Activated CD4-positive, CD25-positive, alpha-beta regulatory T cell treated with anti-CD3 and anti-CD28 coated beads, Interleukin-2, amount 50 U/mL, for 72 hours (primary cell): ENCODE measurements around the gene POMT2.
"Not testable (repeated sequence)": the region's sequence is repeated elsewhere in the genome, so short reads cannot be mapped to it uniquely, and the experiment has no call there.

Experiments
- DNase-seq: peaks from one replicate; pipeline ENCODE4 v3.0.0; 2021

The POMT2 gene

GRCh38 chr14:77290705-77291104 lies 30.0 kb downstream of the POMT2 start:
- DNase-seq, result no peak

DNA sequence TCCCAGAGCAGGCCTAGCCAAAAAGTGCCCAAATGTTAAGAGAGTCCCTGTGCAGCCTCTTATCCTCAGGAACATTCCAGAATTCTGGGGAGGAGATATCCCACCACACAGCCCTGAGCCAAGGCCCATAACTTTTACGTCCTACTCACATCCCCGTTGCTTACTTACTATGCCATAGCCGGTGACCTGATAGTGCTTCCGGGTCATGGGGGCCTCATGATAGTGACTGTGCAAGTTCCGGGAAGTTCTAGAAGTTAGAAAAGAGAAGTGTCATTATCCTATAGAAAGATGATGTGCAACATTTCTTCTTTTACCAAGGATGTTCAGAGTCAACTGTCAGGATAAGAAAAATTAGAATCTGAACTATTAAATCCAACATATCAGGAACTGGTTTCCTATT lies 34.1 kb downstream of the POMT2 start:
- DNase-seq, result no peak

DNA sequence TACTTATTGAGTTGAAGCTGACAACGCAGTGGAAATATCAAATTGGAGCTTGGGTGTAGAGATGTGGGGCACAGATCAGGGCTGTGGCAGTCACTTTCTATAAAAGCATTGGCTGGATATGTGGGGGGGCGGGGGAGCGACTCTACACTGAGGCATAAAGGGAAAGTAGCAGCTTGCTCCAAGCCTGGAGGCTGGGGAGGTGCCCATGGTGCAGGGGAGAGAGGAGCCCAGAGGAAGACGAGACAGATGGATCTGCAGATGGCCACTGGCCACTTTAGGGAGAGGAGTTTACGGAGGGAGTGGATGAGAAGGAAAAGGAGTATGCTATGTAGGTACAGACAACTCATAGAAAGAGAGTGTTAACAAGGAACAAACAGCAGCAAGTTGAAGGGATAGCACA lies 36.2 kb downstream of the POMT2 start:
- no peak for DNase-seq

DNA sequence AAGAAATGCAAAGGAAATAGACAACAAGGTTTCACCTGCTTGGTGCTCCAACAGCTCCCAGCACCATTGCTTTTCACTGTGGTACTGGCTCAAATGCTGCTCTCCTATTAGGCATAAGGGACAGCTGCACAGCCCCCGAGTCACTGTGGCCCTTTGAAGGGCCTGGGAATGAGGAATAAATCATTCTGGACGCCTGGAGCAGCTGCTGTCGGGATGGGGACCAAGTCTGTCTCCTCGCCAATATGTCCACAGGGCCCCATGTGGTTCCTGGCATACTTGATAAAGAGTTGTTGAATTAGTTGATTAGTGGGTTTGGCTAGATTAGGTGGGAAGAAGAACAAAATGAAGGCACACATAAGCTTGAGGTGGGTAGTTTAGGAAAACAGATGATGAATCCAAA lies 36.6 kb downstream of the POMT2 start:
- no peak for DNase-seq

DNA sequence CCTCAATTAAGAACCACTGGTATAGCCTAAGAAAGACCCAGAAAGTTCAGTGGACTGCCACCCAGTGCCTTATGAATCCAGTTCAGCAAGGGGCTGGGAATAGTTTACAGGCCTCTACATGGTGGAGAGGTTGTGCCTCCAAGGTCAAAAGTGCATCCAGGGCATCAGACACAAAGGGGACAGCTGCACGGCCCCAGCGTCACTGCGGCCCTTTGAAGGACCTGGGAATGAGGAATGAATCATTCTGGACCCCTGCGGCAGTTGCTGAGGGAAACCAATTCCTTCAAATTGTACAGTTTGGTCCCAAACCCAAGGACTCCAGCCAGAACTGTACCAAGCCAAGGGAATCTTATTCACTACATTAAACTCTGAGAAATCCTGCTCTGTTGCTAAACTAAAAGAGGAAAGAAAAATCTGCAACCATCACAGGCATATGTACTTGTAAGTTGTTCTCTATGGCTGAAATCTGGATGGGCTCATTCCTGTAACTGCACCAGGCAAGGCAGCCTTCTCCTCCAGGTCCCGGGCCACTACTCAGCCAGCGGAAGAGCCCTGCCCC lies 38.8 kb downstream of the POMT2 start:
- no peak for DNase-seq

GRCh38 chr14:77280921-77281320 lies 39.8 kb downstream of the POMT2 start:
- DNase-seq, result not testable (repeated sequence)

DNA sequence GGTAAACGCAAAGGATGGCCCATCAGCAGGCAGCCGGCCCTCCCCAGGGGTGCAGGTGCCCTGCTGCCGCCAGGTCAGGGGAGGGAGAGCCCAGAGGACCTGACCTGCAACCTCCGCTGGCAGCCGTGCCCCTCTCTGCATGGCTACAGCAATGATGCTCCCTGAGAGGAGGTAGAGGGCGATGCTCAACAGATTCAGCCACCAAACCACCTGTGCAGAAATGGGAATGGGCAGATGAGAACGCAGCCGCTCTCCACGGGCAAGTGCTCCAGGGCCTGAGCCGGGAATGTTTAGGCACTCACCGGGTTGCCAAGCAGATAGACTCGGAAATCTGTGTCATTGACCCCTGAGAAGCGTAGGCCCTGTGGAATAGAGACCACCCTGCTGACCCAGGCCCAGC lies 41.0 kb downstream of the POMT2 start:
- no peak for DNase-seq

GRCh38 chr14:77278461-77279230 lies 42.0 kb downstream of the POMT2 start:
- DNase-seq, result no peak

DNA sequence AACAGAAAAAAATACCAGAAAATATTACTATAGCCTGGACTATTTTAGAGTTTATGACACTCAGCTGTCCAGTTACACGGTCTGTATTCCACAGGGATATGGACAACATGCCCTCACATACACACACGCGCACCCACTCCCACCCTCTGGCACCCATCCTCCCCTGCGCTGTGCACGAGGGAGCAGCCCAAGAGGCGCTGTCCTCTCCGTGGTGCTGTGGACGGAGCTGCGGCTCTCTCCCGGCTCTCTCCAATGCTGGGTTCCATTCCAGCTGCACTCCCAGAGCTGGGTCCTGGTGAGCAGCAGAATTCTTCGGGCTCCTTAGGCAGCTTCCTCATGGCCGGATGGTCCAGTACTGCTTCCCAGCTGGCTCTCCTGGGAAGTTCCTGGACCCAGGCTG lies 43.7 kb downstream of the POMT2 start:
- DNase-seq, result no peak

- no peak for DNase-seq
These were observed 44.3 kb downstream of the POMT2 start for GRCh38 chr14:77276295-77276935.

DNA sequence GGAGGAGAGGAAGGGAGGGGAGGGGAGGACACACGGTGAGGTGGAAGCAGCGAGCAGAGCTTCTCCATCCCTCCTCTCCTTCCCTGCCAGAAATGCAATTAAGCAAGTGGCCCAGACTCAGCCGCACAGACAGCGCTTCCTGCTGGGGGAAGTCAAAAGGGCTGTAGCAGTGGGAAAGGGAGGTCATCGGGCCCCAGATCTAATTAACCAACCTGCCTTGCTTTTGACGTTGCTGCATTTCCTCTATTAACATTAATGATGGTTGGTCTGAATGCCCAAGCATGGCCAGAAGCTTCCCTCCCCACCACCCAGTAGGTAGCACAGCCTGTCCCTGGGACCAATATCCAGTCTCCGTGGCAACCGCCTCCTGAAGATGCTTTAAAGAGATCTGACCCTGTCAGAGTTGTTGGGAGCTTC lies 45.1 kb downstream of the POMT2 start:
- DNase-seq, result no peak

DNA sequence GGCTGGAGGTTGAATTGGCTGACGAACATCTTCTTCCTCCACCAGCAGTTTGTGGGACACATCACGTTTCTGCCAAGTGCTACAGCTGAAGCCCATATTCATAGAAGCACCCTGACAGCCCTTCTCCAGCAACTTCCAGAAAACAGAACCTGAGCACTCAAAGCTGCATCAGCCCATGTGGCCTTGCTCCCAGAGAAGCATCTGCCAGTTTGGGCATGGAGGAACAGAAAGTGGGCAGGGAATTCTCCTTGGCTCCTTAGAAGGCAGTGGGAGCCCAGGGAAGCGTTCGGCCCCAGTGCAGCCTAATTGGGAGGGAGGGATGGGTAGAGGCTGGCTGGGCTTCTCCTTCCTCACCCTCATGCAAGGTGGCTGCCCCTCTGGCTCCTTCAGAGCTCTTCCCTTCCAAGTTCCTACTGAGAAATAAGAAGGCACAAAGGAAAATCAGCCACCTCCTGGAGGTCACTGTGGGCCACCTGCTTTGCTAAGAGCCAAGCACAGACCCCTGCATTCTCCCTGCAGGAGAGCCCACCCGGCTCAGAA lies 45.6 kb downstream of the POMT2 start:
- DNase-seq, result no peak

DNA sequence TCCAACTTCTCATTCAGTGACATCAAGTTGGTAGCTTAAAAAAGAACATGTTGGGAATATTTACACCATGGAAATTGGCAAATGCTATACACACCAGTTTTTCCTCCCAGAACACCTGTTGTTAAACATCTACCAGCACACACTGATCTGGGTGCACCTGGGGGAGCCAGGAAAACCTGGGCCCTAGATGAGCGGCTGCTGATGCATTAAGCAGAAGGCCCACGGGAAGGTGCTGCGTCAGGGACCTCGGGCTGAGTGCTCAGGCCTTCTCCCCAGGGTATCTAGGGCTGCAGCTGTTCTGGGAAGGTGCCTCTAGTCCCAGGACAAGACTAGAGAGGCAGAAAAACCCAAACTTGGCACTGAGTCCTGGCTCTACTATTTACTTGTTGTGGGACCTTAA lies 46.9 kb downstream of the POMT2 start:
- no peak for DNase-seq

- DNase-seq, result no peak
These were observed 48.4 kb downstream of the POMT2 start for GRCh38 chr14:77272261-77272660.

- DNase-seq, result no peak
These were observed 49.5 kb downstream of the POMT2 start, which contains the start of gene NGB for GRCh38 chr14:77271113-77271710. Gene NGB (minus strand): TSS chr14:77271206. CDS start chr14:77270937, 269 bp downstream.

GRCh38 chr14:77270361-77271112 lies 50.1 kb downstream of the POMT2 start:
- DNase-seq, result no peak

DNA sequence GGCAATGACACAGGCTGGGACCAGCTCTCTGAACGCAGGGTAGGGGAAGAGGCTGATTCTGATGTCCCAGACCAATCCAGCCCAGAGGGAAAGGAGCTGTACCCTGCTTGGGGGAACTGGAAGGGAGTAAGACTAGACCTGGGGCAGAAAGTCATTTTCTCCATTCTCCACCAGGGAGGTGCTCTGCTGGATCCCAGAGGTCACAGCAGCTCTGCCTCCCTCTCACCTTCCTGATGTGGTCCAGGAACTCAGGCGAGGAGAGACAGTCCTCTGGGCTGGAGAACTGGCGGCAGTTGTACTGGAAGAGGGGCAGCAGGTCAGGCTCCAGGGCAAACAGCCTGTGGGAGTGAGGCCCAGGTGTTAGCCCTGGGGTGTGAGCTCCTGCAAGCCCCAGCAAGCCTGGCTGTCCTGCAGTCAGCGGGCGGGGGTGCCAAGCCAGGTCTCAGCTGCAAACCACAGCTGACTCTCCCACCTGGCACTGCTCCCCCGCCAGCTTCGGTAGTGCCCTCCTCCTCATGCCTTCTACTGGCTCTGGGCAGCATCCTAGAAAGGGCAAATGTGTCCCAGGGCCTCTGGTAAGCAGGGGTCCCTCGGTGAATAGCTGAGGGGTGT lies 51.6 kb downstream of the POMT2 start:
- DNase-seq, result no peak

GRCh38 chr14:77267937-77268699 lies 52.6 kb downstream of the POMT2 start:
- no peak for DNase-seq

DNA sequence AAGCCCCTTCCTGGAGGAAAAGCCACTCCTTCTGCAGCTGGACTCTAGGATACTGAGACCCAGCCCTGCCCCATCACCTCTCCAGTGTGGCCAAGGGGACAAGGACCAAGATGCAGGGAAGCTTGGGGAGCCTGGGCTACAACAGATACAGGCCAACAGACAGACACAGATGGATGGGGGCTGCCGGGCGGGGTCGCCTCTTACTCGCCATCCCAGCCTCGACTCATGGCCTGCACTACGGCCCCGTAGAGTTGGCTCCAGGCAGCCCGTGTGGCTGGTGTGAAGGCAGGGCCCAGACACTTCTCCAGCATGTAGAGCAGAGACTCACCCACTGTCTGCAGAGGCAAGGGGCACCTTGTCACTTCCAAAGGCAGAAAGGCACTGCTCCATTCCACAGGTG lies 54.3 kb downstream of the POMT2 start:
- no peak for DNase-seq

GRCh38 chr14:77265561-77266335 lies 54.9 kb downstream of the POMT2 start:
- no peak for DNase-seq

DNA sequence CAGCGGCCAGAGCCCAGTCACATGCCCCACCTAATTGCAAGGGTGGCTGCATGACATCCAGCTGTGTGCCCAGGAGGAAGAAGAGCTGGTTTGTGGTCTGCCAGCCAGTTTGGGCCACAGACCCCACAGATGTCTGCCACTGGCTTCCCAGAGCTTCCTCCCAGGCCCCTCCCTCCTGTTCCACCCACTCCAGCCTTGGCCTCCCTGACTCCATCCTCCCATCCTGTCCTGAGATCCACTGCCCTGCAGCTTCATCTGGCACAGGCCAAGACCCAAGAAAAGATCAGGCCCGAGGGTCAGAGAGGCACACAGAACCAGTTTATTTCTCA lies 55.5 kb downstream of the POMT2 start:
- no peak for DNase-seq
